Loucy (cell line): ENCODE data around the gene OR2A14.

ENCODE experiments used
- H2AFZ ChIP-seq: fragments of 200-600 bp; sonication (generic); 2 replicates; pipeline ENCODE4 v1.6.0; 2016; ENCODE audit warnings: antibody characterized with exemption, mild to moderate bottlenecking, low read length, moderate library complexity
- H3F3A ChIP-seq: fragments of 200-600 bp; 2 replicates; pipeline ENCODE4 v1.6.0; 2016; ENCODE audit warnings: antibody characterized with exemption, low read depth, mild to moderate bottlenecking
- H3K27me3 ChIP-seq: fragments of 200-600 bp; sonication (generic); 2 replicates; pipeline ENCODE4 v1.6.1; 2014; ENCODE audit warnings: low read length, mild to moderate bottlenecking; ENCODE audit not compliant: insufficient read depth, poor library complexity, severe bottlenecking
- H3K36me3 ChIP-seq: fragments of 200-600 bp; sonication (generic); 2 replicates; pipeline ENCODE4 v1.6.1; 2016; ENCODE audit warnings: low read length; ENCODE audit not compliant: insufficient read depth
- H3K4me1 ChIP-seq: fragments of 200-600 bp; sonication (generic); 2 replicates; pipeline ENCODE4 v1.5.1; 2014; ENCODE audit warnings: low read length, mild to moderate bottlenecking; ENCODE audit not compliant: insufficient read depth, poor library complexity, severe bottlenecking
- H3K4me2 ChIP-seq: fragments of 200-600 bp; sonication (generic); 2 replicates; pipeline ENCODE4 v1.6.0; 2014; ENCODE audit warnings: antibody characterized with exemption, low read length, low read depth, mild to moderate bottlenecking; ENCODE audit not compliant: poor library complexity, severe bottlenecking
- H3K4me3 ChIP-seq: fragments of 200-600 bp; sonication (generic); 2 replicates; pipeline ENCODE4 v1.5.1; 2014; ENCODE audit warnings: low read length, mild to moderate bottlenecking, mixed read lengths; ENCODE audit not compliant: poor library complexity, severe bottlenecking
- H3K79me2 ChIP-seq: fragments of 200-600 bp; sonication (generic); 2 replicates; pipeline ENCODE4 v1.6.1; 2014; ENCODE audit warnings: low read length; ENCODE audit not compliant: insufficient read depth
- H3K9ac ChIP-seq: fragments of 200-600 bp; sonication (generic); 2 replicates; pipeline ENCODE4 v1.6.0; 2014; ENCODE audit warnings: mild to moderate bottlenecking, low read depth, low read length, moderate library complexity; ENCODE audit not compliant: poor library complexity, severe bottlenecking
- H3K9me2 ChIP-seq: fragments of 200-600 bp; sonication (generic); replicated peaks from 2 replicates; pipeline ENCODE4 v1.6.1; 2016; ENCODE audit warnings: low read depth, low read length, mixed read lengths
- H3K9me3 ChIP-seq: fragments of 200-600 bp; sonication (generic); 2 replicates; pipeline ENCODE4 v1.6.1; 2014; ENCODE audit warnings: mild to moderate bottlenecking, antibody characterized with exemption, low read length, low read depth; ENCODE audit not compliant: insufficient read depth
- H4K20me1 ChIP-seq: fragments of 200-600 bp; sonication (generic); 2 replicates; pipeline ENCODE4 v1.6.0; 2014; ENCODE audit warnings: antibody characterized with exemption, low read length, mild to moderate bottlenecking; ENCODE audit not compliant: insufficient read depth, poor library complexity, severe bottlenecking
- CTCF ChIP-seq: fragments of 200-600 bp; sonication (generic); conservative IDR thresholded peaks from 2 replicates; pipeline ENCODE4 v1.5.1; 2014; ENCODE audit warnings: mild to moderate bottlenecking, antibody characterized with exemption, low read length
- EZH2phosphoT487 ChIP-seq: fragments of 200-600 bp; IDR thresholded peaks from 2 replicates; pipeline ENCODE4 v1.6.1; 2018; ENCODE audit warnings: antibody characterized with exemption, mild to moderate bottlenecking, moderate library complexity, borderline replicate concordance

The OR2A14 gene

DNA sequence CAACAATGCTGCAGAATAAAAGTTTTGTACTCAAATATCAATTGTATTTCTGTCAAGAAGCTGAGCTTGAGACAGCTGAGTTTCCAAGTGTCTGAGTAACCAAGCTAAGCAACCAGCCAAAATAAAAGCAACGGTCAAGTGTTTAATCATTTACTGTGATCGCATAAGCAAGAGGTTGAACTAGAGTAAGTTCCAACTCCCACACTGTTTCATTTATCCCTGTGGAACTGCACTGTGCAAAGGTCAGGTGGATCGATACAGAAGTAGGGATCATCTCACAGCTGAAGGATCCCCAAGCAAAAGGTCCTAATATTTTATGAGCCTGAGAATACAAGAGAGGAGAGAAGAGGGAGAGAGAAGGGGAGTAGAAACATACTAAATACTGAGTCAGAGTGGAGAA is 21.4 kb downstream of the OR2A14 start:
- Histone ChIP-seq H3K4me3 (no peak overlapping the region), H3K36me3 (no peaks in the 10 kb centered on the region), H3K4me1 (no peaks in the 10 kb centered on the region), H3K4me2 (no peak overlapping the region), H3K27me3 (no peaks in the 10 kb centered on the region), H3K9ac (no peak overlapping the region), H3F3A (no peaks in the 10 kb centered on the region), H2AFZ (no peak overlapping the region), H3K9me3 (no peaks in the 10 kb centered on the region), H3K9me2 (no peaks in the 10 kb centered on the region), H3K79me2 (no peaks in the 10 kb centered on the region), H4K20me1 (no peaks in the 10 kb centered on the region)
- TF ChIP-seq CTCF, result no peak
- TF ChIP-seq EZH2phosphoT487, result no peak

GRCh38 chr7:144148224-144148827 is 25.4 kb downstream of the OR2A14 start:
- Histone ChIP-seq H3F3A (no peaks in the 10 kb centered on the region), H2AFZ (no peak overlapping the region), H3K4me2 (no peak overlapping the region), H3K9me3 (no peaks in the 10 kb centered on the region), H3K9ac (no peak overlapping the region), H3K4me1 (no peaks in the 10 kb centered on the region), H3K27me3 (no peaks in the 10 kb centered on the region), H4K20me1 (no peaks in the 10 kb centered on the region), H3K79me2 (no peaks in the 10 kb centered on the region), H3K36me3 (no peaks in the 10 kb centered on the region), H3K9me2 (no peaks in the 10 kb centered on the region), H3K4me3 (no peak overlapping the region)
- TF ChIP-seq CTCF (no peak), EZH2phosphoT487 (no peak)

GRCh38 chr7:144158861-144159260 is 35.9 kb downstream of the OR2A14 start:
- Histone ChIP-seq H3K4me1 (no peaks in the 10 kb centered on the region), H3K9ac (no peak overlapping the region), H4K20me1 (no peaks in the 10 kb centered on the region), H3K27me3 (no peaks in the 10 kb centered on the region), H3K9me3 (no peaks in the 10 kb centered on the region), H2AFZ (no peak overlapping the region), H3F3A (no peaks in the 10 kb centered on the region), H3K36me3 (no peaks in the 10 kb centered on the region), H3K4me2 (no peak overlapping the region), H3K9me2 (no peaks in the 10 kb centered on the region), H3K79me2 (no peaks in the 10 kb centered on the region), H3K4me3 (no peak overlapping the region)
- TF ChIP-seq CTCF (no peak), EZH2phosphoT487 (no peak)
